Effector CD8-positive, alpha-beta T cell (primary cell): ENCODE measurements around the gene MAN1A2.

Experiments used
- DNase-seq: peaks from one replicate; lab custom pipeline; 2025; lab: John Stamatoyannopoulos, UW

Gene MAN1A2

GRCh38 chr1:117559139-117559538 is 191.9 kb downstream of the MAN1A2 start:
- no peak for DNase-seq

- no peak for DNase-seq
These were observed 192.7 kb downstream of the MAN1A2 start for GRCh38 chr1:117559985-117560384.

- no peak for DNase-seq
These were observed 193.8 kb downstream of the MAN1A2 start for GRCh38 chr1:117561071-117561470.

- DNase-seq = no peak
These were observed 194.3 kb downstream of the MAN1A2 start for GRCh38 chr1:117561551-117561950.

GRCh38 chr1:117562581-117563491 is 195.6 kb downstream of the MAN1A2 start:
- no peak for DNase-seq

GRCh38 chr1:117563492-117563875 is 196.2 kb downstream of the MAN1A2 start:
- no peak for DNase-seq

GRCh38 chr1:117564227-117565075 is 197.2 kb downstream of the MAN1A2 start:
- no peak for DNase-seq

- no peak for DNase-seq
These were observed 197.9 kb downstream of the MAN1A2 start for GRCh38 chr1:117565076-117565556.

- DNase-seq = no peak
These were observed 198.7 kb downstream of the MAN1A2 start for GRCh38 chr1:117565745-117566455.

- DNase-seq = no peak
These were observed 199.3 kb downstream of the MAN1A2 start for GRCh38 chr1:117566556-117566955.

- no peak for DNase-seq
These were observed 200.2 kb downstream of the MAN1A2 start for GRCh38 chr1:117567435-117567834.

- no peak for DNase-seq
These were observed 200.7 kb downstream of the MAN1A2 start for GRCh38 chr1:117567976-117568375.

GRCh38 chr1:117568999-117569398 is 201.8 kb downstream of the MAN1A2 start:
- no peak for DNase-seq

- no peak for DNase-seq
These were observed 202.6 kb downstream of the MAN1A2 start for GRCh38 chr1:117569856-117570255.

GRCh38 chr1:117570988-117571409 is 203.8 kb downstream of the MAN1A2 start:
- DNase-seq = no peak

GRCh38 chr1:117571496-117571895 is 204.2 kb downstream of the MAN1A2 start:
- no peak for DNase-seq

- no peak for DNase-seq
These were observed 205.3 kb downstream of the MAN1A2 start for GRCh38 chr1:117572546-117572945.

GRCh38 chr1:117573386-117574023 is 206.3 kb downstream of the MAN1A2 start:
- no peak for DNase-seq

- DNase-seq = no peak
These were observed 207.0 kb downstream of the MAN1A2 start for GRCh38 chr1:117574161-117574835.

GRCh38 chr1:117575586-117576225 is 208.5 kb downstream of the MAN1A2 start:
- DNase-seq = no peak
